DLD1 (cell line): ENCODE data around the gene IGFL1.
"Not testable (repeated sequence)": the region's sequence is repeated elsewhere in the genome, so short reads cannot be mapped to it uniquely, and the experiment has no call there.

ENCODE experiments used
- in situ Hi-C: cut with HindIII; loops from 2 replicates; pipeline ENCODE4 v1.10.0; 2017; ENCODE audit warnings: low sequenced_read_pairs

IGFL1 gene

GRCh38 chr19:46264801-46265200 lies 35.3 kb downstream of the IGFL1 start:
- in situ Hi-C loops: not testable (repeated sequence)

GRCh38 chr19:46265217-46265828 lies 35.8 kb downstream of the IGFL1 start:
- in situ Hi-C loops: no loop called here

GRCh38 chr19:46269101-46269500 lies 39.6 kb downstream of the IGFL1 start:
- in situ Hi-C loops: no loop called here

GRCh38 chr19:46270521-46271256 lies 41.1 kb downstream of the IGFL1 start:
- in situ Hi-C loops: no loop called here

- in situ Hi-C loops: no loop called here
Observed at GRCh38 chr19:46271481-46272197, 42.1 kb downstream of the IGFL1 start.

- in situ Hi-C loops: not testable (repeated sequence)
Observed at GRCh38 chr19:46273931-46274330, 44.4 kb downstream of the IGFL1 start.

GRCh38 chr19:46279177-46279576 lies 49.6 kb downstream of the IGFL1 start:
- in situ Hi-C loops: no loop called here
